Duodenal mucosa (tissue), 2 donors: ENCODE measurements around the gene KLRC2.
"Not testable (repeated sequence)": the region's sequence is repeated elsewhere in the genome, so short reads cannot be mapped to it uniquely, and the experiment has no call there.

Experiments
- H3K27ac ChIP-seq: one replicate; pipeline ENCODE4 v1.7.0; 2013; ENCODE audit warnings: low read depth, low read length
- H3K27me3 ChIP-seq, 2 donors: one replicate each; pipeline ENCODE4 v1.7.0; 2013; ENCODE audit warnings: low read length in 2 of 2, control low read depth in 1 of 2; ENCODE audit not compliant: insufficient read depth in 2 of 2, control insufficient read depth in 1 of 2
- H3K36me3 ChIP-seq, 2 donors: one replicate each; pipeline ENCODE4 v1.7.0; 2013; ENCODE audit warnings: low read length in 2 of 2, control low read depth in 1 of 2; ENCODE audit not compliant: insufficient read depth in 2 of 2, control insufficient read depth in 1 of 2
- H3K4me1 ChIP-seq, 2 donors: one replicate each; pipeline ENCODE4 v1.7.0; 2013; ENCODE audit warnings: low read length in 2 of 2, control low read depth in 1 of 2; ENCODE audit not compliant: insufficient read depth in 2 of 2, control insufficient read depth in 1 of 2
- H3K4me3 ChIP-seq, 2 donors: one replicate each; pipeline ENCODE4 v1.7.0; 2013; ENCODE audit warnings: low read length in 2 of 2, low read depth in 1 of 2
- H3K9ac ChIP-seq, 2 donors: one replicate each; pipeline ENCODE4 v1.7.0; 2013; ENCODE audit warnings: low read length in 2 of 2, low read depth in 1 of 2
- H3K9me3 ChIP-seq, 2 donors: one replicate each; pipeline ENCODE4 v1.7.0; 2013; ENCODE audit warnings: low read length in 2 of 2, control low read depth in 1 of 2; ENCODE audit not compliant: control insufficient read depth in 1 of 2

The KLRC2 gene

GRCh38 chr12:10435816-10436215, at the start of gene KLRC2:
KLRC2 (minus strand) TSS chr12:10436010; CDS start chr12:10435986, 24 bp downstream.
- not testable (repeated sequence) for H3K27ac ChIP-seq, H3K9me3 ChIP-seq, H3K36me3 ChIP-seq, H3K9ac ChIP-seq, H3K4me3 ChIP-seq, H3K4me1 ChIP-seq, H3K27me3 ChIP-seq

- H3K27me3 ChIP-seq, H3K36me3 ChIP-seq, H3K9ac ChIP-seq, H3K4me1 ChIP-seq, H3K9me3 ChIP-seq, H3K27ac ChIP-seq, H3K4me3 ChIP-seq: not testable (repeated sequence)
Measured at GRCh38 chr12:10481901-10482300, 46.1 kb upstream of the KLRC2 start.

- not testable (repeated sequence) for H3K9me3 ChIP-seq, H3K4me3 ChIP-seq
Measured at GRCh38 chr12:10472808-10473207, 37.0 kb upstream of the KLRC2 start.

GRCh38 chr12:10469701-10470100, 33.9 kb upstream of the KLRC2 start:
- Histone ChIP-seq H3K27me3 (no peaks in the 10 kb centered on the region), H3K4me1 (no peaks in the 10 kb centered on the region)

More at GRCh38 chr12:10472808-10473207, 37.0 kb upstream of the KLRC2 start:
- H3K27me3 ChIP-seq, H3K4me1 ChIP-seq, H3K27ac ChIP-seq, H3K9ac ChIP-seq, H3K36me3 ChIP-seq: not testable (repeated sequence)

GRCh38 chr12:10466311-10466710, 30.5 kb upstream of the KLRC2 start:
- Histone ChIP-seq H3K36me3 (no peaks in the 10 kb centered on the region), H3K27me3 (no peaks in the 10 kb centered on the region), H3K4me3 (no peak overlapping the region), H3K27ac (no peak overlapping the region), H3K9me3 (no peaks in the 10 kb centered on the region), H3K4me1 (no peaks in the 10 kb centered on the region), H3K9ac (no peak overlapping the region)

More at GRCh38 chr12:10469701-10470100, 33.9 kb upstream of the KLRC2 start:
- no peaks in the 10 kb centered on the region for H3K36me3 ChIP-seq
- no peak overlapping the region for H3K4me3 ChIP-seq
- H3K9ac ChIP-seq, result no peak overlapping the region
- H3K9me3 ChIP-seq, result no peaks in the 10 kb centered on the region
- H3K27ac ChIP-seq, result no peak overlapping the region

- Histone ChIP-seq H3K27ac (no peak overlapping the region), H3K27me3 (no peaks in the 10 kb centered on the region), H3K9me3 (peaks cover 2 to 5% of the 10 kb centered on the region in 2 donors), H3K4me1 (no peaks in the 10 kb centered on the region), H3K36me3 (no peaks in the 10 kb centered on the region), H3K4me3 (no peak overlapping the region), H3K9ac (no peak overlapping the region)
Measured at GRCh38 chr12:10457760-10458159, 21.9 kb upstream of the KLRC2 start.

GRCh38 chr12:10456856-10457255, 21.0 kb upstream of the KLRC2 start:
- H3K36me3 ChIP-seq, result no peaks in the 10 kb centered on the region
- peaks cover 2 to 5% of the 10 kb centered on the region in 2 donors for H3K9me3 ChIP-seq

GRCh38 chr12:10455766-10456165, 20.0 kb upstream of the KLRC2 start:
- Histone ChIP-seq H3K9me3 (peaks cover 2 to 5% of the 10 kb centered on the region in 2 donors), H3K4me3 (no peak overlapping the region), H3K4me1 (no peaks in the 10 kb centered on the region), H3K36me3 (no peaks in the 10 kb centered on the region), H3K9ac (no peak overlapping the region), H3K27ac (no peak overlapping the region), H3K27me3 (no peaks in the 10 kb centered on the region)

More at GRCh38 chr12:10456856-10457255, 21.0 kb upstream of the KLRC2 start:
- H3K4me1 ChIP-seq, result no peaks in the 10 kb centered on the region
- H3K4me3 ChIP-seq, result no peak overlapping the region
- no peak overlapping the region for H3K27ac ChIP-seq
- H3K27me3 ChIP-seq, result no peaks in the 10 kb centered on the region
- H3K9ac ChIP-seq, result no peak overlapping the region

GRCh38 chr12:10454531-10454930, 18.7 kb upstream of the KLRC2 start:
- H3K4me1 ChIP-seq, result no peaks in the 10 kb centered on the region
- no peaks in the 10 kb centered on the region for H3K36me3 ChIP-seq
- H3K27me3 ChIP-seq, result no peaks in the 10 kb centered on the region
- no peak overlapping the region for H3K4me3 ChIP-seq
- H3K27ac ChIP-seq, result no peak overlapping the region
- no peak overlapping the region for H3K9ac ChIP-seq
- peaks cover 2 to 5% of the 10 kb centered on the region in 2 donors for H3K9me3 ChIP-seq

- Histone ChIP-seq H3K9me3 (peaks cover 2 to 5% of the 10 kb centered on the region in 2 donors), H3K36me3 (no peaks in the 10 kb centered on the region), H3K27ac (no peak within 1 kb of the TSS), H3K4me1 (no peaks in the 10 kb centered on the region), H3K4me3 (no peak within 1 kb of the TSS), H3K9ac (no peak within 1 kb of the TSS), H3K27me3 (no peaks in the 10 kb centered on the region)
Measured at GRCh38 chr12:10453156-10453555, 17.3 kb upstream of the KLRC2 start, which contains the start of gene KLRC1. KLRC1 (minus strand) TSS chr12:10453377; CDS start chr12:10451156, 2,221 bp downstream.

- Histone ChIP-seq H3K27me3 (no peaks in the 10 kb centered on the region), H3K4me3 (no peak overlapping the region)
Measured at GRCh38 chr12:10448236-10448635, 12.4 kb upstream of the KLRC2 start.

More at GRCh38 chr12:10448236-10448635, 12.4 kb upstream of the KLRC2 start:
- H3K36me3 ChIP-seq, result no peaks in the 10 kb centered on the region
- H3K9ac ChIP-seq, result no peak overlapping the region
- H3K9me3 ChIP-seq, result no peaks in the 10 kb centered on the region
- H3K27ac ChIP-seq, result no peak overlapping the region
- H3K4me1 ChIP-seq, result no peaks in the 10 kb centered on the region
